ENCODE results near the gene PRSS27. TPM values are rescaled to one million over a fixed set of nuclear protein-coding genes. Genes with fewer than 3 reads are reported as not detected.

The PRSS27 gene
- total RNA-seq, 2 experiments from 2014 or later = 1.2 to 1.4 TPM

DNA sequence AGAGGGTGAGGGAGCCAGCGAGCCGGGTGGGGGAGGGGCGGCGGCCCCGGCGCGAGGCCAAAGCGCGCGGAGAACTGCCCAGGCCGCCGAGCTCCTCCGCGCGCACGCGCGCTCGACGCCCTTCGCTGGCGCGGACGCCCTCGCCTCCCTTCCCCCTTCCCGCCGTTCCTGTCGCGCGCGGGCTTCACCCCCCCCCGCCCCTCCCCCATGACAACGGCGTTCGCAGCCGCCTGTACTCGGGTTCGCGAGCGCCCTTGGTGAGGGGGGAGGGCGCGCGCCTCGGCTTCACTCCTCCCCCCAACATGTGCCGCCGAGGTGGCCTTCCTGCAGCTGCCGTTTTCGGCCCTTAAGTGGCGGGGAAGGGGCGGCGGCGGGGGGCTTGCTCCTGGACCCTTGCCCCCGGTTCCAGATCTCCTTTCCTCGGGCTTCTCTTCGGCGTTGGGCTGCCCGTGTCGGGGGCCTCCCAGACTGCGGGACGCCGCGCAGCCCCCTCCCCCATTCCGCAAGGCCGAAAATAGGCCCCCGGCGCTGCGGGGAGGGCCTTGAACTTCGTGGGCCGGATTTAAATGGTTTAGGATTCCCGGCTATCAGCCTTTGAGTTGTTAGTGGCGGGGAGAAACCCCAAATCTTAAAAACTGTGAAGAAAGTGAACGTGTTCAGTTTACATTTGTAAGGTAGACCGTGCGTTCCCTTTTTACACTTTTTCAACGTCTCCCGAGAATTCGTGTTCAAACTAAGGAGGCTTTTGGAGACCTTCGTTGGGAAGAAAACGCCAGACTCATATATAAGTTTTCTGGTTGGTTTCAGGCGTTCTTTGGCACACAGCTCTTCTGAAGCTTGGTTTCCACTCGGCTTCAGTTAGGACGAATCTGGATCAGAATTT is 33.1 kb upstream of the PRSS27 start:
- Mint-ChIP-seq H3K4me1 (ENCODE audit: low read depth) (peaks cover 44% of the 10 kb centered on the region), H3K36me3 (ENCODE audit: low read depth) (peaks cover 59% of the 10 kb centered on the region), H3K4me3 (peak overlapping the region; percentile 99), H3K9me3 (peaks cover 1% of the 10 kb centered on the region), H3K27me3 (no peaks in the 10 kb centered on the region), H3K27ac (peak overlapping the region; percentile 99)
- ATAC-seq (peak; percentile 52), DNase-seq (peak; percentile 75)
- CTCF ChIA-PET = interaction anchor here (0.6 to 1.4 kb wide), 4 partner anchors 31 to 252 kb away, joined by 3 read pairs; no protein-coding TSS in a partner anchor
- intact Hi-C loops (cut with micrococcal nuclease) = no loop called here
- TF ChIP-seq, protein P1, sequence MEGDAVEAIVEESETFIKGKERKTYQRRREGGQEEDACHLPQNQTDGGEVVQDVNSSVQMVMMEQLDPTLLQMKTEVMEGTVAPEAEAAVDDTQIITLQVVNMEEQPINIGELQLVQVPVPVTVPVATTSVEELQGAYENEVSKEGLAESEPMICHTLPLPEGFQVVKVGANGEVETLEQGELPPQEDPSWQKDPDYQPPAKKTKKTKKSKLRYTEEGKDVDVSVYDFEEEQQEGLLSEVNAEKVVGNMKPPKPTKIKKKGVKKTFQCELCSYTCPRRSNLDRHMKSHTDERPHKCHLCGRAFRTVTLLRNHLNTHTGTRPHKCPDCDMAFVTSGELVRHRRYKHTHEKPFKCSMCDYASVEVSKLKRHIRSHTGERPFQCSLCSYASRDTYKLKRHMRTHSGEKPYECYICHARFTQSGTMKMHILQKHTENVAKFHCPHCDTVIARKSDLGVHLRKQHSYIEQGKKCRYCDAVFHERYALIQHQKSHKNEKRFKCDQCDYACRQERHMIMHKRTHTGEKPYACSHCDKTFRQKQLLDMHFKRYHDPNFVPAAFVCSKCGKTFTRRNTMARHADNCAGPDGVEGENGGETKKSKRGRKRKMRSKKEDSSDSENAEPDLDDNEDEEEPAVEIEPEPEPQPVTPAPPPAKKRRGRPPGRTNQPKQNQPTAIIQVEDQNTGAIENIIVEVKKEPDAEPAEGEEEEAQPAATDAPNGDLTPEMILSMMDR (IDR thresholded peaks at IDR 0.05) = no peak
- POLR2A ChIA-PET = interaction anchor here (0.7 to 5.5 kb wide), 14 partner anchors 11 to 600 kb away, joined by 3 to 80 read pairs (median 4); partner anchors contain the start of genes ELOB and KCTD5

DNA sequence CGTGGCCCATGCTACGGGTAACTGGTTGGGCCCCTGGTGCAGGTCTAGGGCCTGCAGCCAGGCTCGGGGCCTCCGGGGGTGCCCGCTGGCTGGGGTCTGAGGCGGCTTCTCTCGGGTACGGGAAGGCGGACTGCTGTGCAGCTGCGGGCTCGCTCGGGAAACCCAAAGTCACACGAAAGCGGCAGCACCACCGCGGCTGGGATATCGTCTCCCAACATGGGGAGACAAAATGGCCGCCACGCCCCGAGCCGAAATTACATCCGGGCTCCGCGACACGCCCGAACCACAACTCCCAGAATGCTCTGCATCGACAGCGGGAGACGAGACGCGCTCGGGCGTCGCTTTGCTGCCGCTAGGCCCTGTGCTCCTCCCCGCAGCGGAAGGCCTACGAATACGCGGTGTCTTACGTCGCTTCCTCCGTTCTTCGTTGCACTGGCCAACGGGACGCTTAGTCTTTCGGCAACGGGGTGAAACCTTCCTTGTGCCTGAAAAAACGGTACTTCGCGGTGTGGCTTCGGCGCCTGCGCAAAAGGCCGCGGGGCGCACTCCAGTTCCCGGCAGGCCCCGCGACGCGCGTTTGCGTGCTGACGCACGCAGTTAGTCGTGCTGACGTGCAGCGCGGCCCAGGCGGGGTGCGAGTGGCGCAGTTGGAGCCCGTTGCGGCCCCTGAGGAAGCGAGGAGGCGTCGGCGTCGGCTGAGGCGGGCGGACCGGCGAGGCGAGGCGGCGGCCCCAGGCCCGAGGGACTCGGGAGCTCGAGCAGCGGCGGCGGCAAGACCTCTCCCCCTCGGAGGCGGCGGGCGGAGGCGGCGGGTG is 32.2 kb upstream of the PRSS27 start, which contains the start of gene SRRM2:
SRRM2 (plus strand) TSS at position 604 of the 815 bp plus-strand sequence. CDS start 3,727 bp downstream, outside the sequence.
- Mint-ChIP-seq H3K4me3 (peak within 1 kb of the TSS; percentile 99), H3K36me3 (ENCODE audit: low read depth) (peaks cover 51% of the 10 kb centered on the region), H3K27ac (peak within 1 kb of the TSS; percentile 99), H3K9me3 (peaks cover 1% of the 10 kb centered on the region), H3K4me1 (ENCODE audit: low read depth) (peaks cover 41% of the 10 kb centered on the region), H3K27me3 (no peaks in the 10 kb centered on the region)
- peak; percentile 97 for DNase-seq
- ChIA-PET POLR2A (interaction anchor here (0.7 to 5.5 kb wide), 17 partner anchors 9 to 599 kb away, joined by 3 to 80 read pairs (median 3); partner anchors contain the start of genes ELOB and KCTD5), CTCF (interaction anchor here (0.6 to 0.8 kb wide), 2 partner anchors 87 to 102 kb away, joined by 3 read pairs; no protein-coding TSS in a partner anchor)
- ATAC-seq = peak; percentile 90
- intact Hi-C loops (cut with micrococcal nuclease) = no loop called here
- TF ChIP-seq, protein P1 (IDR thresholded peaks at IDR 0.05) = no peak

DNA sequence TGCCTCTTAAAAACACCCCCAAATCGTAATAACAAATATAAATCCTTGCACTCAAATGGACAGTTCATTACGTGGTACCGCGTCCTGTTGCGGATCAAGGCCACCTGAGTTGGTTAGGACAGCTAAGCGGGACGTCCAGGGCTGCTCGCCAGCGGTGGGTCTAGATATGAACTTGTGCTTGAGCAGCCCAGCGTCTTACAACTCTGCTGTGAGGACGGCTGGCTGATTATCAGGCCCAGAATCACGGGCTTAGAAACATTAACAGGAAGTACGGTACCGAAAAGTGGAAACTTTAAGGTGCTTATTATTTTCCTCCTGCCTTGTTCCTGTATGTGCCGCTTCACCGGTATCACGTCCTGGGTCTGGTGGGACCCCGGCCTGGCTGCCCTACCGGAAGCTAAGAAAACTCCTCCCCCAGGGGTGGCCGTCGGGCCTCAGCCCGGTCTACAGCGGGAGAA is 31.6 kb upstream of the PRSS27 start:
- DNase-seq (no peak), ATAC-seq (no peak)
- Mint-ChIP-seq H3K9me3 (peaks cover 1% of the 10 kb centered on the region), H3K4me3 (peak overlapping the region; percentile 99), H3K36me3 (ENCODE audit: low read depth) (peaks cover 44% of the 10 kb centered on the region), H3K27me3 (no peaks in the 10 kb centered on the region), H3K27ac (peak overlapping the region; percentile 99), H3K4me1 (ENCODE audit: low read depth) (peaks cover 35% of the 10 kb centered on the region)
- intact Hi-C loops (cut with micrococcal nuclease) = no loop called here
- ChIA-PET POLR2A (interaction anchor here (0.7 to 5.5 kb wide), 11 partner anchors 9 to 598 kb away, joined by 3 to 80 read pairs (median 3); partner anchors contain the start of genes ELOB and KCTD5), CTCF (interaction anchor here (0.6 kb wide), 1 partner anchor 103 kb away, joined by 3 read pairs; no protein-coding TSS in a partner anchor)
- TF ChIP-seq, protein P1 (IDR thresholded peaks at IDR 0.05) = no peak

DNA sequence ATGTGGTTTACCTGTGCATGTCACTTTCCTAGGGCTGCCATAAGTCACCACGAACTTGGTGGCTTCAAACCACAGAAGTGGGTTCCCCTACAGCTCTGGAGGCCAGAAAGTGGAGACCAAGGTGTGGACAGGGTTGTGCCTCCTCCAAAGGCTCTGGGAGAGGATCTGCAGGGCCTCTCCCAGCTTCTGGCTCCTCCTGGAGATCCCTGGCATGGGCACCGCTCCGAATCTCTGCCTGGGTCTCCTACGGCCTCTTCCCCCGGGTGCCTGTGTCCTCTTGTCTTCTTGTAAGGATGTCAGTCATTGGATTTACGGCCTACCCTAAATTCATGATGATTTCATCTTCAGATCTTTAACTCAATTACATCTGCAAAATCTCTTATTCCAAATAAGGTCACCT is 29.9 kb upstream of the PRSS27 start:
- no peak for DNase-seq
- Mint-ChIP-seq H3K27ac (no peak overlapping the region), H3K27me3 (no peaks in the 10 kb centered on the region), H3K36me3 (ENCODE audit: low read depth) (peaks cover 30% of the 10 kb centered on the region), H3K9me3 (peaks cover 1% of the 10 kb centered on the region), H3K4me3 (no peak overlapping the region), H3K4me1 (ENCODE audit: low read depth) (peaks cover 21% of the 10 kb centered on the region)
- TF ChIP-seq, protein P1 (IDR thresholded peaks at IDR 0.05) = no peak
- ChIA-PET POLR2A (no interaction called here), CTCF (no interaction called here)
- intact Hi-C loops (cut with micrococcal nuclease) = no loop called here
- ATAC-seq = no peak
